ENCODE results near the gene KCNMB2. TPM values are rescaled to one million over a fixed set of nuclear protein-coding genes. Genes with fewer than 3 reads are reported as not detected.

The KCNMB2 gene
- total RNA-seq, result 1.2 TPM
- long read RNA-seq, partial matches to known transcripts, result 0 of 1 reads
- long read RNA-seq, other reads (novel, unspliced or antisense), result 1 of 1 reads

GRCh38 chr3:178536211-178537079 is at the start of gene KCNMB2:
Gene KCNMB2, plus strand, starts transcription at chr3:178536436.
- no peaks in the 10 kb centered on the region for H3K27me3 ChIP-seq
- DNase-seq, result no peak
- H3K4me3 ChIP-seq, result peak within 1 kb of the TSS; percentile 39
- no peaks in the 10 kb centered on the region for H3K4me1 ChIP-seq
- H3K9me3 ChIP-seq, result no peaks in the 10 kb centered on the region
- intact Hi-C loops (cut with DNase I), result no loop called here
- TF ChIP-seq CTCF (IDR thresholded peaks at IDR 0.05), result no peak
- H3K27ac ChIP-seq, result no peak within 1 kb of the TSS
- H3K36me3 ChIP-seq, result no peaks in the 10 kb centered on the region
- ATAC-seq, result no peak

GRCh38 chr3:178486903-178487302 is 49.3 kb upstream of the KCNMB2 start:
- TF ChIP-seq CTCF (IDR thresholded peaks at IDR 0.05), result no peak
- Histone ChIP-seq H3K4me1 (no peaks in the 10 kb centered on the region), H3K9me3 (no peaks in the 10 kb centered on the region), H3K27me3 (no peaks in the 10 kb centered on the region), H3K4me3 (no peak overlapping the region), H3K27ac (no peak overlapping the region), H3K36me3 (no peaks in the 10 kb centered on the region)
- DNase-seq, result no peak
- intact Hi-C loops (cut with DNase I), result no loop called here
- ATAC-seq, result no peak

GRCh38 chr3:178487752-178488151 is 48.5 kb upstream of the KCNMB2 start:
- intact Hi-C loops (cut with DNase I), result no loop called here
- Histone ChIP-seq H3K27me3 (no peaks in the 10 kb centered on the region), H3K4me1 (no peaks in the 10 kb centered on the region), H3K9me3 (no peaks in the 10 kb centered on the region), H3K27ac (no peak overlapping the region), H3K4me3 (no peak overlapping the region), H3K36me3 (no peaks in the 10 kb centered on the region)
- DNase-seq, result no peak
- ATAC-seq, result no peak
- no peak for TF ChIP-seq CTCF (IDR thresholded peaks at IDR 0.05)

- intact Hi-C loops (cut with DNase I), result no loop called here
- ATAC-seq, result no peak
Observed at GRCh38 chr3:178491751-178492150, 44.5 kb upstream of the KCNMB2 start.

GRCh38 chr3:178492491-178492890 is 43.7 kb upstream of the KCNMB2 start:
- Histone ChIP-seq H3K9me3 (no peaks in the 10 kb centered on the region), H3K27me3 (no peaks in the 10 kb centered on the region), H3K36me3 (no peaks in the 10 kb centered on the region), H3K27ac (no peak overlapping the region), H3K4me3 (no peak overlapping the region), H3K4me1 (no peaks in the 10 kb centered on the region)
- intact Hi-C loops (cut with DNase I), result no loop called here
- no peak for DNase-seq
- ATAC-seq, result no peak
- TF ChIP-seq CTCF (IDR thresholded peaks at IDR 0.05), result no peak

More at GRCh38 chr3:178491751-178492150, 44.5 kb upstream of the KCNMB2 start:
- H3K4me3 ChIP-seq, result no peak overlapping the region
- no peaks in the 10 kb centered on the region for H3K9me3 ChIP-seq
- H3K27ac ChIP-seq, result no peak overlapping the region
- no peak for TF ChIP-seq CTCF (IDR thresholded peaks at IDR 0.05)
- no peak for DNase-seq
- H3K4me1 ChIP-seq, result no peaks in the 10 kb centered on the region
- no peaks in the 10 kb centered on the region for H3K36me3 ChIP-seq
- H3K27me3 ChIP-seq, result no peaks in the 10 kb centered on the region

Measured in upper lobe of right lung (tissue), 1 donor.